ENCODE data around the gene SLC35G2. TPM values are rescaled to one million over a fixed set of nuclear protein-coding genes. Genes with fewer than 3 reads are reported as not detected.
"Not testable (repeated sequence)": the region's sequence is repeated elsewhere in the genome, so short reads cannot be mapped to it uniquely, and the experiment has no call there.

SLC35G2 gene
- total RNA-seq, 1 donor from 2014 or later: 3.9 TPM

DNA sequence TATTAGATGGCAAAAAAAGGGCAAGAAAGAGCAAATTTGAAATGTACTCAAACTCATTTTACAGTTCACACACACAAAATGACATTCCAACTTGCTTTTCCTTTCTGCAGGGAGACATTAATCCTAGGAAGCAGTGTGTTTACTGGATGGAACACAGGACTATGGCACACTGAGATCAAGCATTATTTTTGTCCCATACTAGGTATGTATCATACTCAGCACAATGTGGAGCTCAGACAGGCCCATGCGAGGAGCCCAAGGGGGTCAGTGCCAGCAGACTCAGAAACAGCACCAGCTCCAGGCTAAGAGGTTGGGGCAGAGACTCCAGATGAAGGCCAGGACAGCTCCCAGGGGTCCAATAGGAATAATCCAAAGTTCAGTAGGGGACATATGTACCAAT lies 30.8 kb upstream of the SLC35G2 start:
- H3K36me3 ChIP-seq (ENCODE audit: control insufficient read depth, insufficient read depth, low read length): no peaks in the 10 kb centered on the region
- no peak for DNase-seq (ENCODE audit: low read depth)
- H3K4me3 ChIP-seq (ENCODE audit: low read depth, low read length): no peak overlapping the region
- H3K27me3 ChIP-seq (ENCODE audit: control insufficient read depth, insufficient read depth, low read length): no peaks in the 10 kb centered on the region
- TF ChIP-seq CTCF (IDR thresholded peaks at IDR 0.05; ENCODE audit: insufficient read depth, low read length, poor library complexity, severe bottlenecking): no peak

DNA sequence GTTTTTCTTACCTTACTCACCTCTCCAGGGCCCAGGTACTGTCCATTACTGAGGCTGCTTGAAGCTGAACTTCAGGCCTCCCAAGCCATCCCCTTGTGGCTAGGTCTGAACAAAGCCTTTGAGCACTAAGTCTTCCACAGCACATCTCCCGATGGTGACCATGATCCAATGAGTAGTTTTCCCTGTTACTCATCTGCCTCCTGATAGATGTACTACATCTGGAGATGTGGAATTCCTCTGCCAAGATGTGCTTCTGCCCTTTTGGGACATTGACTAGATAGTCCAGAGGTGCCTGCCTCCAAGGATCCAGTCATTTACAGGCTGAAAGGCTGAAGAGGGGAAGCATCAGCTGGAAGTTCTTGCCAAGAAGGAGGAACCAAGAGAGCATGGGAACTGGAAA lies 28.9 kb upstream of the SLC35G2 start:
- Histone ChIP-seq H3K27me3 (ENCODE audit: control insufficient read depth, insufficient read depth, low read length) (no peaks in the 10 kb centered on the region), H3K4me3 (ENCODE audit: low read depth, low read length) (no peak overlapping the region), H3K36me3 (ENCODE audit: control insufficient read depth, insufficient read depth, low read length) (no peaks in the 10 kb centered on the region)
- DNase-seq (ENCODE audit: low read depth): no peak
- no peak for TF ChIP-seq CTCF (IDR thresholded peaks at IDR 0.05; ENCODE audit: insufficient read depth, low read length, poor library complexity, severe bottlenecking)

DNA sequence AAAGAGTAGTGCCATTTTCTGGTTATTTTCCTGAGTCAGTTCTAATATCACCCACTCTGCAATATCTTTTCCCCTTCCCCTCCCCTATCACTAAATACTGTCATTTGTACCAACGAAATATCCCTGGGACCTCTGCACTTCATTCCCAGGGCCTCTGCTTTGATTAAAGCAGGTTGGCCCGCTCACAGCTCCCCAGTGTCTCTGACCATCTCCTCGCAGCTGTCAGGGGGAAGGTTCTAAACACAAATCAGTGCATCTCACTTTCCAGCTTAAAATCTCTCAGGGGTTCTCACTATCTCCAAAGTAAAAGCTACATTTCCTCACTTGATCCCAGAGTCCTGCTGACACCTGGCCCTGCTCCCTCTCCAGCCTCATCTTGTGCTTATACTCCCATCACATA lies 28.1 kb upstream of the SLC35G2 start:
- DNase-seq (ENCODE audit: low read depth): no peak
- no peaks in the 10 kb centered on the region for H3K27me3 ChIP-seq (ENCODE audit: control insufficient read depth, insufficient read depth, low read length)
- H3K4me3 ChIP-seq (ENCODE audit: low read depth, low read length): no peak overlapping the region
- H3K36me3 ChIP-seq (ENCODE audit: control insufficient read depth, insufficient read depth, low read length): no peaks in the 10 kb centered on the region
- no peak for TF ChIP-seq CTCF (IDR thresholded peaks at IDR 0.05; ENCODE audit: insufficient read depth, low read length, poor library complexity, severe bottlenecking)

DNA sequence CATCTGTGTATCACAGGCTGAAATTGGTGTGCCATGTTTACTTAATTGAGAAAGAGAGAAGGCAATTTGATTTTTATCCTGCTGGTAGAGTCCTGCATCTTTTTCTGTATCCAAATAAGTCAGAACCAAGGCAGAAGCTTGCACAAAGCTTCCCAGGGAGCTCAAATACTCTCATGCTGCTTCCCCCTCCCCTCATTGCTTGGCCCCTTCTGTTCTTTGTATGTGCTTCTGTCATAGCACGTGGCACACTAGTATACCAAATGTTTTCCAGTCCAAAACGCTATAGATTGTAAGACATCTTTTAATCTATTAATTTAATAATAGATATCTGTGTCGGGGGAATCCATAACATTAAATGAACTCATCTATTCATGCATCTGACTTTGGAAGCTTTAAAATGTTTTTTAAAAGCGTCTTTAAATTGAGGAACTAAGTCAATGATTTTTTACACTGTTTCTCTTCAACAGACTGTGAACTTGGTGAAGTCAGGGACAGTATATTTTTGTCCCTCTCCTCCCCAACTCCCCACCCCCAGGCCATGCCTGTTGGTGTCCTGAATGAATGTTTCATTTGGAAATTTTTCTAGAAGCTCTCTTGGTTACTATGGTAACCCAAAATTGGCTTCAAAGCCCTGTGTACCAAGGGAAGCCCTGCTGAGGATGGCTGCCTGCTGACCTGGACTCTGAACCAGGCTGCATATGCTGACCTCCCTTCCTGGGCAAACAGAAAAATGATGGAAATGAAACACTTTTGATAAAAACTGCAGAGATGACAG lies 26.2 kb upstream of the SLC35G2 start:
- Histone ChIP-seq H3K4me3 (ENCODE audit: low read depth, low read length) (no peak overlapping the region), H3K36me3 (ENCODE audit: control insufficient read depth, insufficient read depth, low read length) (no peaks in the 10 kb centered on the region), H3K27me3 (ENCODE audit: control insufficient read depth, insufficient read depth, low read length) (no peaks in the 10 kb centered on the region)
- TF ChIP-seq CTCF (IDR thresholded peaks at IDR 0.05; ENCODE audit: insufficient read depth, low read length, poor library complexity, severe bottlenecking): no peak
- DNase-seq (ENCODE audit: low read depth): no peak

DNA sequence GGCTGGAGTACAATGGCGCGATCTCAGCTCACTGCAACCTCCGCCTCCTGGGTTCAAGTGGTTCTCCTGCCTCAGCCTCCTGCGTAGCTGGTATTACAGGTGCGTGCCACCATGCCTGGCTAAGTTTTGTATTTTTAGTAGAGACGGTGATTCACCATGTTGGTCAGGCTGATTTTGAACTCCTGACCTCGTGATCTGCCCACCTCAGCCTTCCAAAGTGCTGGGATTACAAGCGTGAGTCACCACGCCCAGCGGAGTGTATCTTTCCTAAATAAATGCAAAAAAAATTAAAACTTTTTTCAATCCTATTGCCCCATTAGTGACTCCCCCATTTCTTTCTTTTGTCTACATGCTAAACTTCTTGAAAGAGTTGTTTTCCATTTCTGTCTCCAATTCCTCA lies 17.8 kb upstream of the SLC35G2 start:
- H3K4me3 ChIP-seq (ENCODE audit: low read depth, low read length); H3K27me3 ChIP-seq (ENCODE audit: control insufficient read depth, insufficient read depth, low read length); DNase-seq (ENCODE audit: low read depth); H3K36me3 ChIP-seq (ENCODE audit: control insufficient read depth, insufficient read depth, low read length): not testable (repeated sequence)

- no peak for DNase-seq (ENCODE audit: low read depth)
- TF ChIP-seq CTCF (IDR thresholded peaks at IDR 0.05; ENCODE audit: insufficient read depth, low read length, poor library complexity, severe bottlenecking): no peak
- Histone ChIP-seq H3K4me3 (ENCODE audit: low read depth, low read length) (no peak overlapping the region), H3K36me3 (ENCODE audit: control insufficient read depth, insufficient read depth, low read length) (no peaks in the 10 kb centered on the region), H3K27me3 (ENCODE audit: control insufficient read depth, insufficient read depth, low read length) (no peaks in the 10 kb centered on the region)
Observed at GRCh38 chr3:136802481-136802996, 16.4 kb upstream of the SLC35G2 start.
